ENCODE results near the gene ZNF100. TPM values are rescaled to one million over a fixed set of nuclear protein-coding genes. Genes with fewer than 3 reads are reported as not detected.

ZNF100 gene
- total RNA-seq, 1 experiment from 2014 or later, result 1.7 TPM

Other genes starting within 250 kb of the ZNF100 start
- 6.0 and 7.7 TPM in 2 replicates for gene ZNF43, start 68.6 kb upstream of the ZNF100 start, total RNA-seq (2014; rRNA removed; shearing (Covaris generic); ENCODE audit: low replicate concordance)
- gene ZNF208, start 243.4 kb upstream of the ZNF100 start, total RNA-seq (2014; rRNA removed; shearing (Covaris generic); ENCODE audit: low replicate concordance), result not detected in 2 replicates